SK-N-SH (cell line): ENCODE data around the gene TSHZ3. TPM values are rescaled to one million over a fixed set of nuclear protein-coding genes. Genes with fewer than 3 reads are reported as not detected.

Experiments
- CTCF ChIA-PET: fragments of 300-600, 350-600 bp; formaldehyde crosslinking; extraction: SDS; loops from one replicate; lab custom pipeline; 2021; lab: Yijun Ruan, JAX
- POLR2A ChIA-PET: fragments of 350-600 bp; sonication (Branson Sonifier 250); formaldehyde crosslinking; extraction: SDS; loops from one replicate; lab custom pipeline; 2020; ENCODE audit warnings: antibody characterized with exemption, inconsistent platforms; lab: Yijun Ruan, JAX
- DNase-seq: peaks from one replicate; pipeline ENCODE4 v3.0.0; 2012
- H2AFZ ChIP-seq: fragments of 200-600 bp; sonication (generic); 2 replicates; pipeline ENCODE4 v1.8.1; 2016; ENCODE audit warnings: antibody characterized with exemption, mild to moderate bottlenecking, low read depth
- H3F3A ChIP-seq: fragments of 200-600 bp; sonication (generic); replicated peaks from 2 replicates; pipeline ENCODE3; 2016; ENCODE audit warnings: antibody characterized with exemption, mild to moderate bottlenecking; ENCODE audit not compliant: insufficient read depth
- H3K27ac ChIP-seq, 2 experiments: fragments of 200-500 bp in 1 of 2; fragments of 200-600 bp in 1 of 2; sonication (Bioruptor generic) in 1 of 2; sonication (generic), shearing (Covaris generic) in 1 of 2; 2 replicates each; pipeline versions ENCODE4 v1.5.1 to v1.6.1; 2014 to 2016; ENCODE audit warnings: low read depth in 2 of 2, inconsistent platforms in 1 of 2, low read length in 1 of 2, mild to moderate bottlenecking in 1 of 2, mixed read lengths in 1 of 2
- H3K27me3 ChIP-seq: fragments of 200-600 bp; sonication (generic), shearing (Covaris generic); 2 replicates; pipeline ENCODE4 v1.6.1; 2016; ENCODE audit warnings: mixed run types; ENCODE audit not compliant: insufficient read depth
- H3K36me3 ChIP-seq, 2 experiments: fragments of 200-500 bp in 1 of 2; fragments of 200-600 bp in 1 of 2; sonication (Bioruptor generic) in 1 of 2; sonication (generic) in 1 of 2; replicated peaks in 1 of 2; 2 replicates each; pipeline versions ENCODE3 to v1.5.1; 2014 to 2016; ENCODE audit warnings: low read length in 1 of 2, mild to moderate bottlenecking in 1 of 2; ENCODE audit not compliant: insufficient read depth in 2 of 2, control insufficient read depth in 1 of 2
- H3K4me1 ChIP-seq, 2 experiments: fragments of 200-500 bp in 1 of 2; fragments of 200-600 bp in 1 of 2; sonication (Bioruptor generic) in 1 of 2; sonication (generic), shearing (Covaris generic) in 1 of 2; 2 replicates each; pipeline versions ENCODE4 v1.5.1 to v1.6.1; 2014 to 2016; ENCODE audit warnings: low read depth in 1 of 2, low read length in 1 of 2, mixed run types in 1 of 2; ENCODE audit not compliant: insufficient read depth in 2 of 2, control insufficient read depth in 1 of 2
- H3K4me2 ChIP-seq: fragments of 200-600 bp; sonication (generic), shearing (Covaris generic); 2 replicates; pipeline ENCODE4 v1.6.1; 2017; ENCODE audit warnings: mixed run types
- H3K4me3 ChIP-seq, 2 experiments: fragments of 200-500 bp in 1 of 2; fragments of 200-600 bp in 1 of 2; sonication (Bioruptor generic) in 1 of 2; sonication (generic), shearing (Covaris generic) in 1 of 2; 2 replicates each; pipeline versions ENCODE4 v1.5.1 to v1.8.1; 2014 to 2016; ENCODE audit warnings: low read depth in 2 of 2, inconsistent platforms in 1 of 2, low read length in 1 of 2, mild to moderate bottlenecking in 1 of 2, mixed read lengths in 1 of 2, moderate library complexity in 1 of 2
- H3K79me2 ChIP-seq: fragments of 200-600 bp; sonication (generic); 2 replicates; pipeline ENCODE4 v1.8.1; 2017; ENCODE audit warnings: mild to moderate bottlenecking; ENCODE audit not compliant: insufficient read depth
- H3K9ac ChIP-seq: fragments of 200-600 bp; sonication (generic); 2 replicates; pipeline ENCODE4 v1.6.1; 2017; ENCODE audit warnings: mixed run types
- H3K9me2 ChIP-seq: fragments of 200-600 bp; sonication (generic); 2 replicates; pipeline ENCODE4 v1.6.1; 2017; ENCODE audit warnings: mixed run types
- H3K9me3 ChIP-seq: fragments of 200-600 bp; sonication (generic); 2 replicates; pipeline ENCODE4 v1.6.1; 2017; ENCODE audit warnings: mixed run types, mild to moderate bottlenecking, moderate library complexity
- H4K20me1 ChIP-seq: fragments of 200-600 bp; sonication (generic); 2 replicates; pipeline ENCODE4 v1.6.1; 2017; ENCODE audit warnings: mild to moderate bottlenecking, mixed run types; ENCODE audit not compliant: insufficient read depth
- EZH2phosphoT487 ChIP-seq: fragments of 200-600 bp; sonication (generic); IDR thresholded peaks from 2 replicates; pipeline ENCODE4 v1.6.1; 2017; ENCODE audit warnings: low read depth, mixed run types, mild to moderate bottlenecking, antibody characterized with exemption, moderate library complexity, borderline replicate concordance
- JUND ChIP-seq: IDR thresholded peaks from 2 replicates; pipeline ENCODE4 v1.4.0; 2012
- NFIC ChIP-seq: IDR thresholded peaks from 2 replicates; pipeline ENCODE4 v1.4.0; 2012; ENCODE audit warnings: borderline replicate concordance
- POLR2AphosphoS5 ChIP-seq: IDR thresholded peaks from 2 replicates; pipeline ENCODE4 v1.6.1; 2012; ENCODE audit warnings: low read depth, low read length
- RAD21 ChIP-seq: IDR thresholded peaks from 2 replicates; pipeline ENCODE4 v1.6.1; 2012; ENCODE audit warnings: mild to moderate bottlenecking, low read length
- RFX5 ChIP-seq: IDR thresholded peaks from 2 replicates; pipeline ENCODE4 v1.6.1; 2012; ENCODE audit warnings: mild to moderate bottlenecking, improper control_type of control experiment, low read length
- SMC3 ChIP-seq: IDR thresholded peaks from 2 replicates; pipeline ENCODE4 v1.6.1; 2012; ENCODE audit warnings: low read depth, low read length, improper control_type of control experiment
- TAF1 ChIP-seq: IDR thresholded peaks from 2 replicates; pipeline ENCODE4 v1.6.1; 2012; ENCODE audit warnings: low read depth, mild to moderate bottlenecking, low read length, moderate library complexity, borderline replicate concordance
- TCF12 ChIP-seq: IDR thresholded peaks from 2 replicates; pipeline ENCODE4 v1.4.0; 2012
- TEAD4 ChIP-seq: IDR thresholded peaks from 2 replicates; pipeline ENCODE4 v1.4.0; 2012; ENCODE audit warnings: mild to moderate bottlenecking, borderline replicate concordance; ENCODE audit not compliant: insufficient read depth
- WGBS: methylation state at CpG from one replicate; pipeline ENCODE4 v1.1.6; 2017; ENCODE audit warnings: low lambda C conversion rate; 5-methylcytosine and 5-hydroxymethylcytosine counted together
- polyA plus RNA-seq, 3 experiments: library from polyadenylated mRNA; depleted of rRNA; stranded (reverse); fragments of >200 nt; gene quantifications; 2 replicates each; pipeline ENCODE4 v1.2.3, GENCODE V29; 2012
- TF ChIP-seq, protein P1 (sequence below): fragments of 150-350 bp; IDR thresholded peaks from 2 replicates; pipeline ENCODE4 v1.6.1; 2017; ENCODE audit warnings: antibody characterized with exemption, low read length, low read depth, borderline replicate concordance
- TF ChIP-seq, protein P2 (sequence below): IDR thresholded peaks from 2 replicates; pipeline ENCODE4 v1.4.0; 2012; ENCODE audit warnings: low read depth, borderline replicate concordance
- TF ChIP-seq, protein P3 (sequence below): IDR thresholded peaks from 2 replicates; pipeline ENCODE4 v1.6.1; 2012; ENCODE audit warnings: mild to moderate bottlenecking, low read depth, low read length, moderate library complexity

TSHZ3 gene
- polyA plus RNA-seq, 1 of the 3 experiments (the other 2 are of a cell fraction), result 3.3 TPM

DNA sequence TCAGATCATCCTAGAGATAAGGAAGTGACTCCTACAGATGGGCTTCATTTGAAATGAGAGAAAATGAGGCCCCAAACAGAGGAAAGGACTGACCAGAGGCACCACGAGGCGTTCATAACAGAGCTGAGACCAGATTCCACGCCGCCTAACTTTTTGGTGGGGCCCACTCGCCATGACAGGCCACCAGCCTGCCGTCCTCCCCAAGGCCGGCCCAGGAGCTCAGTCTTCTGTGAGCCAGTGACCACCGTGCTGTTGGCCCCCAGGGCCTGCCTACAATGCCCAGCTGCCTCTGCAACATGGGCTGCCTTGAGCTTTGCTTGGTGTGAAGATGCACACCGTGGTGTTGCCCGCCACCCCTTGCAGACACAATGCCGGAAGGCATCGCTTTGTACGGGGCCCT lies 40.5 kb downstream of the TSHZ3 start:
- no peak overlapping the region; a peak in 1 of 4 replicates for H3K27ac ChIP-seq
- H3K9me2 ChIP-seq, result no peaks in the 10 kb centered on the region
- H3K4me2 ChIP-seq, result no peak overlapping the region
- ChIA-PET POLR2A (no interaction called here), CTCF (no interaction called here)
- no peak overlapping the region for H3K9ac ChIP-seq
- peaks cover 13 to 37% of the 10 kb centered on the region in 2 experiments; a peak in 3 of 4 replicates for H3K4me1 ChIP-seq
- no peak overlapping the region for H2AFZ ChIP-seq
- no peaks in the 10 kb centered on the region for H4K20me1 ChIP-seq
- no peaks in the 10 kb centered on the region for H3K27me3 ChIP-seq
- H3K36me3 ChIP-seq, result no peaks in the 10 kb centered on the region
- H3F3A ChIP-seq, result no peaks in the 10 kb centered on the region
- TF ChIP-seq RFX5 (no peak), SMC3 (no peak), TAF1 (no peak), RAD21 (no peak), TCF12 (no peak), NFIC (no peak), EZH2phosphoT487 (no peak), TEAD4 (no peak), JUND (no peak), POLR2AphosphoS5 (no peak)
- TF ChIP-seq, protein P1, sequence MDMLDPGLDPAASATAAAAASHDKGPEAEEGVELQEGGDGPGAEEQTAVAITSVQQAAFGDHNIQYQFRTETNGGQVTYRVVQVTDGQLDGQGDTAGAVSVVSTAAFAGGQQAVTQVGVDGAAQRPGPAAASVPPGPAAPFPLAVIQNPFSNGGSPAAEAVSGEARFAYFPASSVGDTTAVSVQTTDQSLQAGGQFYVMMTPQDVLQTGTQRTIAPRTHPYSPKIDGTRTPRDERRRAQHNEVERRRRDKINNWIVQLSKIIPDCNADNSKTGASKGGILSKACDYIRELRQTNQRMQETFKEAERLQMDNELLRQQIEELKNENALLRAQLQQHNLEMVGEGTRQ, result no peak
- TF ChIP-seq, protein P2, sequence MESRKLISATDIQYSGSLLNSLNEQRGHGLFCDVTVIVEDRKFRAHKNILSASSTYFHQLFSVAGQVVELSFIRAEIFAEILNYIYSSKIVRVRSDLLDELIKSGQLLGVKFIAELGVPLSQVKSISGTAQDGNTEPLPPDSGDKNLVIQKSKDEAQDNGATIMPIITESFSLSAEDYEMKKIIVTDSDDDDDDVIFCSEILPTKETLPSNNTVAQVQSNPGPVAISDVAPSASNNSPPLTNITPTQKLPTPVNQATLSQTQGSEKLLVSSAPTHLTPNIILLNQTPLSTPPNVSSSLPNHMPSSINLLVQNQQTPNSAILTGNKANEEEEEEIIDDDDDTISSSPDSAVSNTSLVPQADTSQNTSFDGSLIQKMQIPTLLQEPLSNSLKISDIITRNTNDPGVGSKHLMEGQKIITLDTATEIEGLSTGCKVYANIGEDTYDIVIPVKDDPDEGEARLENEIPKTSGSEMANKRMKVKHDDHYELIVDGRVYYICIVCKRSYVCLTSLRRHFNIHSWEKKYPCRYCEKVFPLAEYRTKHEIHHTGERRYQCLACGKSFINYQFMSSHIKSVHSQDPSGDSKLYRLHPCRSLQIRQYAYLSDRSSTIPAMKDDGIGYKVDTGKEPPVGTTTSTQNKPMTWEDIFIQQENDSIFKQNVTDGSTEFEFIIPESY, result no peak
- TF ChIP-seq, protein P3, sequence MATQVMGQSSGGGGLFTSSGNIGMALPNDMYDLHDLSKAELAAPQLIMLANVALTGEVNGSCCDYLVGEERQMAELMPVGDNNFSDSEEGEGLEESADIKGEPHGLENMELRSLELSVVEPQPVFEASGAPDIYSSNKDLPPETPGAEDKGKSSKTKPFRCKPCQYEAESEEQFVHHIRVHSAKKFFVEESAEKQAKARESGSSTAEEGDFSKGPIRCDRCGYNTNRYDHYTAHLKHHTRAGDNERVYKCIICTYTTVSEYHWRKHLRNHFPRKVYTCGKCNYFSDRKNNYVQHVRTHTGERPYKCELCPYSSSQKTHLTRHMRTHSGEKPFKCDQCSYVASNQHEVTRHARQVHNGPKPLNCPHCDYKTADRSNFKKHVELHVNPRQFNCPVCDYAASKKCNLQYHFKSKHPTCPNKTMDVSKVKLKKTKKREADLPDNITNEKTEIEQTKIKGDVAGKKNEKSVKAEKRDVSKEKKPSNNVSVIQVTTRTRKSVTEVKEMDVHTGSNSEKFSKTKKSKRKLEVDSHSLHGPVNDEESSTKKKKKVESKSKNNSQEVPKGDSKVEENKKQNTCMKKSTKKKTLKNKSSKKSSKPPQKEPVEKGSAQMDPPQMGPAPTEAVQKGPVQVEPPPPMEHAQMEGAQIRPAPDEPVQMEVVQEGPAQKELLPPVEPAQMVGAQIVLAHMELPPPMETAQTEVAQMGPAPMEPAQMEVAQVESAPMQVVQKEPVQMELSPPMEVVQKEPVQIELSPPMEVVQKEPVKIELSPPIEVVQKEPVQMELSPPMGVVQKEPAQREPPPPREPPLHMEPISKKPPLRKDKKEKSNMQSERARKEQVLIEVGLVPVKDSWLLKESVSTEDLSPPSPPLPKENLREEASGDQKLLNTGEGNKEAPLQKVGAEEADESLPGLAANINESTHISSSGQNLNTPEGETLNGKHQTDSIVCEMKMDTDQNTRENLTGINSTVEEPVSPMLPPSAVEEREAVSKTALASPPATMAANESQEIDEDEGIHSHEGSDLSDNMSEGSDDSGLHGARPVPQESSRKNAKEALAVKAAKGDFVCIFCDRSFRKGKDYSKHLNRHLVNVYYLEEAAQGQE, result no peak
- H3K4me3 ChIP-seq, result no peak overlapping the region
- peaks cover 31% of the 10 kb centered on the region for H3K79me2 ChIP-seq
- DNase-seq, result no peak
- H3K9me3 ChIP-seq, result no peaks in the 10 kb centered on the region
- 70% methylated on average over 9 of the region's 13 CpGs for WGBS
